Small intestine (tissue), 7 donors: ENCODE results near the gene SLC25A14. TPM values are rescaled to one million over a fixed set of nuclear protein-coding genes. Genes with fewer than 3 reads are reported as not detected.

ENCODE experiments used
- DNase-seq, 2 donors: peaks; one replicate each; pipeline versions ENCODE4 v3.0.0 to v3.0.0-alpha.2; 2013
- FAIRE-seq: peaks from 2 replicates; lab custom pipeline; 2012; peaks lifted over from hg19 to GRCh38; lab: Jason Lieb, UNC
- H3K27ac ChIP-seq, 3 donors: one replicate each; pipeline ENCODE4 v1.5.1; 2013; ENCODE audit warnings: low read length in 2 of 3, mild to moderate bottlenecking in 2 of 3, control low read depth in 1 of 3, inconsistent platforms in 1 of 3, low read depth in 1 of 3, moderate library complexity in 1 of 3
- H3K27me3 ChIP-seq, 3 donors: one replicate each; pipeline ENCODE4 v1.6.1; 2013; ENCODE audit warnings: low read length in 3 of 3, inconsistent platforms in 1 of 3; ENCODE audit not compliant: control insufficient read depth in 3 of 3, insufficient read depth in 3 of 3
- H3K36me3 ChIP-seq, 3 donors: one replicate each; pipeline ENCODE4 v1.6.1; 2013; ENCODE audit warnings: low read length in 3 of 3, inconsistent platforms in 1 of 3, low read depth in 1 of 3, mild to moderate bottlenecking in 1 of 3, moderate library complexity in 1 of 3; ENCODE audit not compliant: control insufficient read depth in 3 of 3, insufficient read depth in 2 of 3
- H3K4me1 ChIP-seq, 3 donors: one replicate each; pipeline ENCODE4 v1.6.1; 2013; ENCODE audit warnings: low read length in 2 of 3, inconsistent platforms in 1 of 3, low read depth in 1 of 3, mild to moderate bottlenecking in 1 of 3, moderate library complexity in 1 of 3; ENCODE audit not compliant: control insufficient read depth in 3 of 3, insufficient read depth in 2 of 3
- H3K4me3 ChIP-seq, 3 donors: one replicate each; pipeline ENCODE4 v1.5.1; 2013; ENCODE audit warnings: low read length in 3 of 3, control low read depth in 1 of 3, inconsistent platforms in 1 of 3, low read depth in 1 of 3, mild to moderate bottlenecking in 1 of 3, moderate library complexity in 1 of 3
- H3K9me3 ChIP-seq, 2 donors: one replicate each; pipeline ENCODE4 v1.6.1; 2013; ENCODE audit warnings: low read depth in 1 of 2, low read length in 1 of 2; ENCODE audit not compliant: control insufficient read depth in 2 of 2, insufficient read depth in 1 of 2
- WGBS, 3 donors: extraction: QIAGEN DNeasy Blood & Tissue Kit; methylation state at CpG; one replicate each; pipeline ENCODE4 v1.1.7; 2013; 5-methylcytosine and 5-hydroxymethylcytosine counted together
- polyA plus RNA-seq, 4 donors: library from polyadenylated mRNA; stranded (reverse) in 3 of 4; unstranded in 1 of 4; fragments of 200-250 nt in 3 of 4; fragments of 120-200 nt in 1 of 4; gene quantifications; one replicate each; pipeline versions ENCODE4 v1.2.1 to v1.2.3, GENCODE V29; 2013
- donor health status: healthy with polysubstance abuse.
- donor health status: control.
- donor health status: control.
- donor health status: Bipolar disorder and iron deficiency.
- donor health status: healthy.

Gene SLC25A14
- polyA plus RNA-seq, 4 donors = 7.3 to 19.1 (median 8.2) TPM

DNA sequence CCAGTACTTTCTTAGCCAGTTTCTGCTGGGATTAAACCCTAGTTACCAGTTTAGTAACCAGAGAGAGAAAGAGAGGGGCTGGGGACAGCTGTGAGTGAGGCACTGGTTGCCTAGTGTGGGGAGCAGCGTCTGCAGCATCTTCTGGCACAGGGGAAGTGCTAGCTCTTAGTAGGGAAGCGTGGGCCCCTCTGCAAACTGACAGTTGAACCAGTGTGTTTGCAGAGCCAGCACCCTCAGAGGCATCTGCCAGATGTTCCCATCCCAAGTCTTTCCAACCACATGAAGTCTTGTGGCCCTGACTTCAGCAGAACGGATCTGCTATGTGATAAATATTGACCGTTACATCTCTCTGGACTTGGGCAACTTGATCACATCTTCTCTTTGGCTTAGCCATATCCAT is 77.1 kb downstream of the SLC25A14 start:
- 68 to 91% (median 86%) methylated on average over 4 of the region's 4 CpGs for WGBS, 3 donors
- Histone ChIP-seq H3K4me3 (no peak overlapping the region), H3K4me1 (no peaks in the 10 kb centered on the region), H3K27me3 (no peaks in the 10 kb centered on the region), H3K27ac (no peak overlapping the region), H3K9me3 (no peaks in the 10 kb centered on the region), H3K36me3 (peaks cover 0 to 7% (median 0%) of the 10 kb centered on the region in 3 donors)
- DNase-seq (no peak), FAIRE-seq (no peak)

DNA sequence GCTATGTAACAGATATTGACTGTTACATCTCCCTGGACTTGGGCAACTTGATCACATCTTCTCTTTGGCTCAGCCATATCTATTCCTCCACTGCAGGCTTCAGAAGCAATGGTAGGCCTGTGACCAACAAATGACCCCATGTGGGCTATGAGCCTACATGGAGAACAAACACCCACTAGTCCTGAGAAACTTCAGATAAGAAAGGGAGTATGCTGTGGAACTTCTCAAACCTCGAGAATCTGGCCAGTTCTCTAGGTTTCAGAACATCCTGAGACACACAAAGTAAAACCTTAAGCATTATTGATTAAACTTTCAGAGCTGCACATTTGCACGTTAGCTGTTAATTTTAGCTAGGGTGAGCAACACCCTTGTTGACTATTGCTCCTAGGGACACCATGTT is 78.3 kb downstream of the SLC25A14 start:
- H3K4me3 ChIP-seq = no peak overlapping the region
- WGBS, 3 donors = 38 to 74% (median 57%) methylated on average over 2 of the region's 2 CpGs
- no peaks in the 10 kb centered on the region for H3K4me1 ChIP-seq
- no peak for DNase-seq
- no peak overlapping the region for H3K27ac ChIP-seq
- FAIRE-seq = no peak
- peaks cover 0 to 2% (median 0%) of the 10 kb centered on the region in 3 donors for H3K36me3 ChIP-seq
- H3K9me3 ChIP-seq = no peaks in the 10 kb centered on the region
- H3K27me3 ChIP-seq = no peaks in the 10 kb centered on the region

DNA sequence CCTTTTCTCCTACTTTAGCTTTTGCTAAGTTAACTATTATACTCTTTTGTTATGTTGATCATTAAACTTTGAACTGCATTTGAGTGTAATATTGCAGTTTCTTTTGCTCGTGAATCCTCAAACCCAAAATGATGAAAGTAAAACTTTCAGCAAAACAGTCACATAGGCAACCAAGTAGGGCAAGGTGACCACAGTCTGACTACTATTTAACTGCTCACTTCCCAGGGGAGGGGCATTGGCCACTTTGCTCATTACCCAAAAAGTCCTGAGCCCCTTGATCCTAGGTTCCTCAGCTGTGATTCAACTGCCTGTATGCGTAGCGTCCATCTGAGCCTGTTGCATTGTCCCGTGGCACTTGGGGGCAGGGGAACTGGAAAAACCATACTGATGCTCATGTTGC is 79.0 kb downstream of the SLC25A14 start:
- DNase-seq (no peak), FAIRE-seq (no peak)

DNA sequence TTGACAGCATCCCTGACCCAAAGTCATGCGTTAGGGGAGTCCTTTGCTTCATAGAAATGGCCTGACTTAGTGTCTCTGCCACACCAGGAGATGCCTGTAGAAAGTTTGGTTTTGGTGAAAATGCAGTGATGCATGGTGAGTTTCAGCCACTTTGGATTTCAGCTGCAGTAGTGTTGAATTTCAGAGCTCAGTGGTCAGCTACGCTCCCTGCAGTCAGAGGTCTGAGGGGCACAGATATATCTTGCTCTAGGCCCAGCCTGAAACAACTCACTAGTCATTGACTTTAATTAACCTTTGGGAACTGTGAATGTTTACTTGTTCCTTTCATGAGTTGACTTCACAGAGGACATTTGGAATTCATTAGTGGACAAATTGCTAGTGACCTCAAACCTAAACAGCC is 79.5 kb downstream of the SLC25A14 start:
- Histone ChIP-seq H3K36me3 (peaks cover 0 to 2% (median 0%) of the 10 kb centered on the region in 3 donors), H3K27ac (no peak overlapping the region), H3K4me1 (no peaks in the 10 kb centered on the region), H3K4me3 (no peak overlapping the region), H3K9me3 (no peaks in the 10 kb centered on the region), H3K27me3 (no peaks in the 10 kb centered on the region)
- 78 to 88% (median 80%) methylated on average over 2 of the region's 2 CpGs for WGBS, 3 donors
- FAIRE-seq (no peak), DNase-seq (no peak)

More for the DNA sequence above, 79.0 kb downstream of the SLC25A14 start:
- no peaks in the 10 kb centered on the region for H3K4me1 ChIP-seq
- 82 to 89% (median 86%) methylated on average over 4 of the region's 4 CpGs for WGBS, 3 donors
- H3K27me3 ChIP-seq = no peaks in the 10 kb centered on the region
- H3K36me3 ChIP-seq = peaks cover 0 to 2% (median 0%) of the 10 kb centered on the region in 3 donors
- H3K9me3 ChIP-seq = no peaks in the 10 kb centered on the region
- no peak overlapping the region for H3K4me3 ChIP-seq
- H3K27ac ChIP-seq = no peak overlapping the region

Other genes starting within 250 kb of the SLC25A14 start
- 10 to 100 TPM; 10.4 to 45.4 (median 13.7) TPM for gene ELF4, start 229.4 kb upstream of the SLC25A14 start, polyA plus RNA-seq
- gene AIFM1, start 174.1 kb upstream of the SLC25A14 start, polyA plus RNA-seq = 10 to 100 TPM; 47.2 to 92.6 (median 55.6) TPM
- gene RAB33A, start 168.0 kb upstream of the SLC25A14 start, polyA plus RNA-seq = 1 to 10 TPM in 2 of 4 donors, under 1 TPM in 2; 0.50 to 1.1 (median 0.94) TPM
- 1 to 10 TPM in 2 of 4 donors, under 1 TPM in 2; 0.45 to 4.0 (median 0.81) TPM for gene ZNF280C, start 71.0 kb upstream of the SLC25A14 start, polyA plus RNA-seq
- 1 to 10 TPM in 1 of 4 donors, under 1 TPM in 1, not detected in 2; 0.07 to 1.4 TPM for gene GPR119, start 45.8 kb downstream of the SLC25A14 start, polyA plus RNA-seq
- gene RBMX2, start 62.1 kb downstream of the SLC25A14 start, polyA plus RNA-seq = 10 to 100 TPM; 16.5 to 38.6 (median 26.2) TPM